DOHH2 (cell line): ENCODE measurements around the gene DCLK2.

Experiments
- H3F3A ChIP-seq: fragments of 200-600 bp; sonication (generic), shearing (Covaris generic); 2 replicates; pipeline ENCODE4 v1.6.0; 2016; ENCODE audit warnings: antibody characterized with exemption, mild to moderate bottlenecking; ENCODE audit not compliant: control insufficient read depth, insufficient read depth
- H3K27ac ChIP-seq: fragments of 200-600 bp; sonication (generic); 2 replicates; pipeline ENCODE4 v1.5.1; 2014; ENCODE audit warnings: low read depth, mild to moderate bottlenecking, low read length, moderate library complexity
- H3K27me3 ChIP-seq: fragments of 200-600 bp; sonication (generic); 2 replicates; pipeline ENCODE4 v1.6.1; 2014; ENCODE audit warnings: mild to moderate bottlenecking, low read length, mixed read lengths; ENCODE audit not compliant: control insufficient read depth
- H3K36me3 ChIP-seq: fragments of 200-600 bp; sonication (generic); 2 replicates; pipeline ENCODE4 v1.6.1; 2014; ENCODE audit warnings: mild to moderate bottlenecking, low read length, moderate library complexity, mixed read lengths; ENCODE audit not compliant: control insufficient read depth
- H3K4me1 ChIP-seq: fragments of 200-600 bp; sonication (generic); 2 replicates; pipeline ENCODE4 v1.6.1; 2014; ENCODE audit warnings: mild to moderate bottlenecking, low read length, mixed read lengths; ENCODE audit not compliant: control insufficient read depth
- H3K4me2 ChIP-seq: fragments of 200-600 bp; sonication (generic); 2 replicates; pipeline ENCODE4 v1.6.0; 2014; ENCODE audit warnings: mild to moderate bottlenecking, low read length, moderate library complexity
- H3K4me3 ChIP-seq: fragments of 200-600 bp; sonication (generic); 2 replicates; pipeline ENCODE4 v1.5.1; 2014; ENCODE audit warnings: mild to moderate bottlenecking, low read length, mixed read lengths
- H3K79me2 ChIP-seq: fragments of 200-600 bp; sonication (generic); 2 replicates; pipeline ENCODE4 v1.6.1; 2014; ENCODE audit warnings: mild to moderate bottlenecking, low read length, mixed read lengths; ENCODE audit not compliant: control insufficient read depth
- H3K9me2 ChIP-seq: fragments of 200-600 bp; sonication (generic); replicated peaks from 2 replicates; pipeline ENCODE4 v1.6.1; 2014; ENCODE audit warnings: mild to moderate bottlenecking, low read length, mixed read lengths; ENCODE audit not compliant: control insufficient read depth
- H3K9me3 ChIP-seq: fragments of 200-600 bp; sonication (generic); 2 replicates; pipeline ENCODE4 v1.6.1; 2014; ENCODE audit warnings: antibody characterized with exemption, low read length, mixed read lengths; ENCODE audit not compliant: control insufficient read depth, insufficient read depth
- H4K20me1 ChIP-seq: fragments of 200-600 bp; sonication (generic); 2 replicates; pipeline ENCODE4 v1.6.0; 2014; ENCODE audit warnings: low read depth, mild to moderate bottlenecking, antibody characterized with exemption, low read length, moderate library complexity; ENCODE audit not compliant: control insufficient read depth, insufficient read depth
- CTCF ChIP-seq: fragments of 200-600 bp; sonication (generic); IDR thresholded peaks from one replicate; pipeline ENCODE4 v1.5.1; 2014; ENCODE audit warnings: antibody characterized with exemption, mild to moderate bottlenecking, low read depth, low read length; ENCODE audit not compliant: poor library complexity, severe bottlenecking
- EZH2phosphoT487 ChIP-seq: fragments of 200-600 bp; sonication (generic); IDR thresholded peaks from 2 replicates; pipeline ENCODE4 v1.6.1; 2017; ENCODE audit warnings: borderline replicate concordance, mild to moderate bottlenecking, antibody characterized with exemption, low read length, moderate library complexity, mixed read lengths

The DCLK2 gene

GRCh38 chr4:150207871-150208270 lies 129.6 kb downstream of the DCLK2 start:
- Histone ChIP-seq H3K36me3 (no peaks in the 10 kb centered on the region), H3K27ac (no peak overlapping the region), H4K20me1 (no peaks in the 10 kb centered on the region), H3F3A (no peaks in the 10 kb centered on the region), H3K79me2 (no peaks in the 10 kb centered on the region), H3K4me2 (no peak overlapping the region), H3K9me3 (no peaks in the 10 kb centered on the region), H3K4me3 (no peak overlapping the region), H3K27me3 (peaks cover 7% of the 10 kb centered on the region; the same call in 1 of the 2 replicates), H3K4me1 (no peaks in the 10 kb centered on the region), H3K9me2 (no peaks in the 10 kb centered on the region)
- TF ChIP-seq EZH2phosphoT487: no peak
- no peak for TF ChIP-seq CTCF

- no peaks in the 10 kb centered on the region for H3K36me3 ChIP-seq
- H3K4me1 ChIP-seq: no peaks in the 10 kb centered on the region
- H3F3A ChIP-seq: no peaks in the 10 kb centered on the region
- H4K20me1 ChIP-seq: no peaks in the 10 kb centered on the region
- no peak overlapping the region for H3K4me3 ChIP-seq
- H3K27ac ChIP-seq: no peak overlapping the region
- TF ChIP-seq EZH2phosphoT487: no peak
- peak; percentile 57 for TF ChIP-seq CTCF
- no peaks in the 10 kb centered on the region for H3K9me2 ChIP-seq
- no peaks in the 10 kb centered on the region for H3K9me3 ChIP-seq
- H3K79me2 ChIP-seq: no peaks in the 10 kb centered on the region
- H3K4me2 ChIP-seq: no peak overlapping the region
- H3K27me3 ChIP-seq: peaks cover 4% of the 10 kb centered on the region; the same call in 1 of the 2 replicates
Observed at GRCh38 chr4:150209140-150209829, 131.0 kb downstream of the DCLK2 start.

GRCh38 chr4:150211016-150211415 lies 132.8 kb downstream of the DCLK2 start:
- Histone ChIP-seq H3K79me2 (no peaks in the 10 kb centered on the region), H3K4me1 (no peaks in the 10 kb centered on the region), H3K27me3 (peaks cover 4% of the 10 kb centered on the region; the same call in 1 of the 2 replicates), H3K4me2 (no peak overlapping the region), H3K9me3 (no peaks in the 10 kb centered on the region), H3F3A (no peaks in the 10 kb centered on the region), H3K9me2 (no peaks in the 10 kb centered on the region), H3K4me3 (no peak overlapping the region), H3K27ac (no peak overlapping the region), H4K20me1 (no peaks in the 10 kb centered on the region), H3K36me3 (no peaks in the 10 kb centered on the region)
- TF ChIP-seq CTCF: no peak
- TF ChIP-seq EZH2phosphoT487: no peak
